GM12801 (cell line): ENCODE results near the gene GATA2.

Experiments used
- CTCF ChIP-seq: IDR thresholded peaks from one replicate; pipeline ENCODE4 v1.5.1; 2011; ENCODE audit warnings: control low read depth; ENCODE audit not compliant: insufficient read length; ENCODE audit errors: extremely low read depth

Gene GATA2

GRCh38 chr3:128489927-128490649, 2.9 kb downstream of the GATA2 start:
- TF ChIP-seq CTCF: no peak

GRCh38 chr3:128489674-128489926, 3.4 kb downstream of the GATA2 start:
- no peak for TF ChIP-seq CTCF

GRCh38 chr3:128488991-128489673, 3.9 kb downstream of the GATA2 start:
- no peak for TF ChIP-seq CTCF

- TF ChIP-seq CTCF: no peak
These were observed 4.4 kb downstream of the GATA2 start for GRCh38 chr3:128488636-128488990.

GRCh38 chr3:128487813-128488635, 5.0 kb downstream of the GATA2 start:
- TF ChIP-seq CTCF: no peak

- no peak for TF ChIP-seq CTCF
These were observed 5.5 kb downstream of the GATA2 start for GRCh38 chr3:128487538-128487812.

GRCh38 chr3:128486681-128487537, 6.1 kb downstream of the GATA2 start:
- no peak for TF ChIP-seq CTCF
